H1 (cell line): ENCODE measurements around the gene GATA5. TPM values are rescaled to one million over a fixed set of nuclear protein-coding genes. Genes with fewer than 3 reads are reported as not detected.

Experiments
- ASH2L ChIP-seq: fragments of 200-600, 300-600 bp; sonication (generic); IDR thresholded peaks from one replicate; pipeline ENCODE4 v1.7.1; 2017; ENCODE audit warnings: low read length
- CTBP2 ChIP-seq: IDR thresholded peaks from 2 replicates; pipeline ENCODE4 v1.7.0; 2011; ENCODE audit warnings: borderline replicate concordance, mild to moderate bottlenecking, moderate library complexity, mixed read lengths, low read length; ENCODE audit not compliant: insufficient read depth, insufficient read length
- POLR2A ChIP-seq, 2 experiments: IDR thresholded peaks; 1 replicate in 1 of 2; 2 replicates in 1 of 2; pipeline ENCODE4 v1.6.1; 2011; ENCODE audit warnings: low read depth in 2 of 2, low read length in 2 of 2, mild to moderate bottlenecking in 2 of 2; ENCODE audit errors: control extremely low read depth in 1 of 2
- SIN3A ChIP-seq, 2 experiments: IDR thresholded peaks in 1 of 2; conservative IDR thresholded peaks in 1 of 2; 2 replicates each; pipeline ENCODE4 v1.6.1; 2011 to 2012; ENCODE audit warnings: low read length in 2 of 2, improper control_type of control experiment in 1 of 2, low read depth in 1 of 2, mild to moderate bottlenecking in 1 of 2
- SP1 ChIP-seq: IDR thresholded peaks from 2 replicates; pipeline ENCODE4 v1.6.1; 2011; ENCODE audit warnings: low read depth, low read length
- SP2 ChIP-seq: IDR thresholded peaks from 2 replicates; pipeline ENCODE4 v1.6.1; 2012; ENCODE audit warnings: mild to moderate bottlenecking, low read length, inconsistent platforms
- TAF7 ChIP-seq: optimal IDR thresholded peaks from 2 replicates; pipeline ENCODE3; 2011; ENCODE audit warnings: low read depth, mild to moderate bottlenecking, inconsistent platforms, low read length, moderate library complexity, borderline replicate concordance
- polyA plus RNA-seq, 7 experiments: library from polyadenylated mRNA; depleted of rRNA in 3 of 7; stranded (reverse) in 5 of 7; unstranded in 2 of 7; fragments of >200 nt in 5 of 7; fragments of 200-250 nt in 2 of 7; gene quantifications; 1 replicate in 5 of 7; 2 replicates in 1 of 7; 4 replicates in 1 of 7; pipeline versions ENCODE4 v1.2.1 to v1.2.3, GENCODE V29; 2011 to 2013; ENCODE audit warnings: missing spikeins in 2 of 7, mixed read lengths in 2 of 7
- total RNA-seq: library from RNA; stranded (reverse); fragmentation: NEBNext Ultra II Directional; extraction: Animal tissue kit (Norgen Biotek cat#: 25700); gene quantifications from 2 replicates; pipeline ENCODE4 v1.2.1, GENCODE V29; 2021
- TF ChIP-seq, protein P1 (sequence below): fragments of 300-600 bp; sonication (generic); IDR thresholded peaks from 2 replicates; pipeline ENCODE4 v1.7.1; 2012; ENCODE audit warnings: low read length, moderate library complexity, mild to moderate bottlenecking, inconsistent platforms; ENCODE audit not compliant: insufficient replicate concordance
- TF ChIP-seq, protein P2 (sequence below): IDR thresholded peaks from 2 replicates; pipeline ENCODE4 v1.6.1; 2012; ENCODE audit warnings: inconsistent platforms

Gene GATA5
- total and polyA plus RNA-seq, 2 of the 8 experiments (the other 6 are each of a cell fraction or from before 2014, with no cell fraction given), result 0.08 to 0.11 TPM

DNA sequence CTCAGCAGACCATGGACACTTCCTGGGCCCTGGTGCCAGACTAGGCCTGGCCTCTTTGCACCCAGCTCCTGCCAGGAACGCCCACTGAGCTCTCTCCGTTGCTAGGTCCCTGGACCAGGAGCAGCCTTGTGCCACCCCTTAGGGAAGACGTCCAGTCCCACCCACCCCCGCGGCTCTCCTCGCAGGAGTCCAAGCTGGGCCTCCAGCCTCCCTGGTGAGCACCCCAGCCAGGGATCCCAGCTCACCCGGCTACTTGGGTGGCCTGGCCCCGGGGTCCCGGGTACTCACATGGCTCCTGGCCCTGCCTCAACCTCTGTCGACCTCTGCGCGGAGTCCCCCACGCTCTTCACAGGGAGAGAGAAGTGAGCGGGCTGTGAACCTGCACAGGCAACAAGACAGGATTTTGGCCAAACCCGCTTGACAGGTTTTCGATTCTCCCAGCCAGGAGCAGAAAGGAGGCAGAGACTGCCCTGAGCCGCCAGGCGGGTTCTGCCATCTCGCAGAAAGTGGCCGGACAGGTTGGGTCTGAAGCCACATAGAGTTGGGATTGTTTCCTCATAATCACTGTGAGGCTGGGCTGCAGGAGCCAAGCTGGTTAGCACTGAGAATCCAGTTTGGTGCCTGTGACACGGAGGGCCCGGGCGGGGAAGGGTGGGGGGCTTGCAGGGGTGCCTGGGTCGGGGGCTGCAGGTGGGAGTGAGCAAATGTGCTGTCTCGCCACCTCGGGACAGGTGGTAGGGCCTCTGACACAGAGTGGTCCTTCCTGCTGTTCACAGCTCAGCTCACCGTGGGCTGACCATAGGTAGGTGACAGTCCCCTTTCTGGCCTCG, 48.4 kb downstream of the GATA5 start, which contains the start of gene RBBP8NL (continued):
- TF ChIP-seq, protein P1, sequence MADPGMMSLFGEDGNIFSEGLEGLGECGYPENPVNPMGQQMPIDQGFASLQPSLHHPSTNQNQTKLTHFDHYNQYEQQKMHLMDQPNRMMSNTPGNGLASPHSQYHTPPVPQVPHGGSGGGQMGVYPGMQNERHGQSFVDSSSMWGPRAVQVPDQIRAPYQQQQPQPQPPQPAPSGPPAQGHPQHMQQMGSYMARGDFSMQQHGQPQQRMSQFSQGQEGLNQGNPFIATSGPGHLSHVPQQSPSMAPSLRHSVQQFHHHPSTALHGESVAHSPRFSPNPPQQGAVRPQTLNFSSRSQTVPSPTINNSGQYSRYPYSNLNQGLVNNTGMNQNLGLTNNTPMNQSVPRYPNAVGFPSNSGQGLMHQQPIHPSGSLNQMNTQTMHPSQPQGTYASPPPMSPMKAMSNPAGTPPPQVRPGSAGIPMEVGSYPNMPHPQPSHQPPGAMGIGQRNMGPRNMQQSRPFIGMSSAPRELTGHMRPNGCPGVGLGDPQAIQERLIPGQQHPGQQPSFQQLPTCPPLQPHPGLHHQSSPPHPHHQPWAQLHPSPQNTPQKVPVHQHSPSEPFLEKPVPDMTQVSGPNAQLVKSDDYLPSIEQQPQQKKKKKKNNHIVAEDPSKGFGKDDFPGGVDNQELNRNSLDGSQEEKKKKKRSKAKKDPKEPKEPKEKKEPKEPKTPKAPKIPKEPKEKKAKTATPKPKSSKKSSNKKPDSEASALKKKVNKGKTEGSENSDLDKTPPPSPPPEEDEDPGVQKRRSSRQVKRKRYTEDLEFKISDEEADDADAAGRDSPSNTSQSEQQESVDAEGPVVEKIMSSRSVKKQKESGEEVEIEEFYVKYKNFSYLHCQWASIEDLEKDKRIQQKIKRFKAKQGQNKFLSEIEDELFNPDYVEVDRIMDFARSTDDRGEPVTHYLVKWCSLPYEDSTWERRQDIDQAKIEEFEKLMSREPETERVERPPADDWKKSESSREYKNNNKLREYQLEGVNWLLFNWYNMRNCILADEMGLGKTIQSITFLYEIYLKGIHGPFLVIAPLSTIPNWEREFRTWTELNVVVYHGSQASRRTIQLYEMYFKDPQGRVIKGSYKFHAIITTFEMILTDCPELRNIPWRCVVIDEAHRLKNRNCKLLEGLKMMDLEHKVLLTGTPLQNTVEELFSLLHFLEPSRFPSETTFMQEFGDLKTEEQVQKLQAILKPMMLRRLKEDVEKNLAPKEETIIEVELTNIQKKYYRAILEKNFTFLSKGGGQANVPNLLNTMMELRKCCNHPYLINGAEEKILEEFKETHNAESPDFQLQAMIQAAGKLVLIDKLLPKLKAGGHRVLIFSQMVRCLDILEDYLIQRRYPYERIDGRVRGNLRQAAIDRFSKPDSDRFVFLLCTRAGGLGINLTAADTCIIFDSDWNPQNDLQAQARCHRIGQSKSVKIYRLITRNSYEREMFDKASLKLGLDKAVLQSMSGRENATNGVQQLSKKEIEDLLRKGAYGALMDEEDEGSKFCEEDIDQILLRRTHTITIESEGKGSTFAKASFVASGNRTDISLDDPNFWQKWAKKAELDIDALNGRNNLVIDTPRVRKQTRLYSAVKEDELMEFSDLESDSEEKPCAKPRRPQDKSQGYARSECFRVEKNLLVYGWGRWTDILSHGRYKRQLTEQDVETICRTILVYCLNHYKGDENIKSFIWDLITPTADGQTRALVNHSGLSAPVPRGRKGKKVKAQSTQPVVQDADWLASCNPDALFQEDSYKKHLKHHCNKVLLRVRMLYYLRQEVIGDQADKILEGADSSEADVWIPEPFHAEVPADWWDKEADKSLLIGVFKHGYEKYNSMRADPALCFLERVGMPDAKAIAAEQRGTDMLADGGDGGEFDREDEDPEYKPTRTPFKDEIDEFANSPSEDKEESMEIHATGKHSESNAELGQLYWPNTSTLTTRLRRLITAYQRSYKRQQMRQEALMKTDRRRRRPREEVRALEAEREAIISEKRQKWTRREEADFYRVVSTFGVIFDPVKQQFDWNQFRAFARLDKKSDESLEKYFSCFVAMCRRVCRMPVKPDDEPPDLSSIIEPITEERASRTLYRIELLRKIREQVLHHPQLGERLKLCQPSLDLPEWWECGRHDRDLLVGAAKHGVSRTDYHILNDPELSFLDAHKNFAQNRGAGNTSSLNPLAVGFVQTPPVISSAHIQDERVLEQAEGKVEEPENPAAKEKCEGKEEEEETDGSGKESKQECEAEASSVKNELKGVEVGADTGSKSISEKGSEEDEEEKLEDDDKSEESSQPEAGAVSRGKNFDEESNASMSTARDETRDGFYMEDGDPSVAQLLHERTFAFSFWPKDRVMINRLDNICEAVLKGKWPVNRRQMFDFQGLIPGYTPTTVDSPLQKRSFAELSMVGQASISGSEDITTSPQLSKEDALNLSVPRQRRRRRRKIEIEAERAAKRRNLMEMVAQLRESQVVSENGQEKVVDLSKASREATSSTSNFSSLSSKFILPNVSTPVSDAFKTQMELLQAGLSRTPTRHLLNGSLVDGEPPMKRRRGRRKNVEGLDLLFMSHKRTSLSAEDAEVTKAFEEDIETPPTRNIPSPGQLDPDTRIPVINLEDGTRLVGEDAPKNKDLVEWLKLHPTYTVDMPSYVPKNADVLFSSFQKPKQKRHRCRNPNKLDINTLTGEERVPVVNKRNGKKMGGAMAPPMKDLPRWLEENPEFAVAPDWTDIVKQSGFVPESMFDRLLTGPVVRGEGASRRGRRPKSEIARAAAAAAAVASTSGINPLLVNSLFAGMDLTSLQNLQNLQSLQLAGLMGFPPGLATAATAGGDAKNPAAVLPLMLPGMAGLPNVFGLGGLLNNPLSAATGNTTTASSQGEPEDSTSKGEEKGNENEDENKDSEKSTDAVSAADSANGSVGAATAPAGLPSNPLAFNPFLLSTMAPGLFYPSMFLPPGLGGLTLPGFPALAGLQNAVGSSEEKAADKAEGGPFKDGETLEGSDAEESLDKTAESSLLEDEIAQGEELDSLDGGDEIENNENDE, result no peak
- TF ChIP-seq, protein P2, sequence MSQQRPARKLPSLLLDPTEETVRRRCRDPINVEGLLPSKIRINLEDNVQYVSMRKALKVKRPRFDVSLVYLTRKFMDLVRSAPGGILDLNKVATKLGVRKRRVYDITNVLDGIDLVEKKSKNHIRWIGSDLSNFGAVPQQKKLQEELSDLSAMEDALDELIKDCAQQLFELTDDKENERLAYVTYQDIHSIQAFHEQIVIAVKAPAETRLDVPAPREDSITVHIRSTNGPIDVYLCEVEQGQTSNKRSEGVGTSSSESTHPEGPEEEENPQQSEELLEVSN, result peak; percentile 43; the same call in 1 of the 2 replicates
- TF ChIP-seq SIN3A (conservative IDR thresholded peaks at IDR 0.05 in 1 of 2, IDR thresholded peaks at IDR 0.05 in 1 of 2; ENCODE audit: low read depth in 1 of 2, low read length in 2 of 2), result peak; percentile 25 to 56; a peak in 1 of 4 replicates
- TF ChIP-seq TAF7, result no peak
- TF ChIP-seq SP1, result peak; percentile 88
- peak; percentile 97 for TF ChIP-seq CTBP2
- TF ChIP-seq POLR2A (IDR thresholded peaks at IDR 0.05; ENCODE audit: control extremely low read depth in 1 of 2, low read depth in 2 of 2, low read length in 2 of 2), result no peak
- peak; percentile 87 for TF ChIP-seq ASH2L
- TF ChIP-seq SP2, result no peak
